ENCODE data around the gene TRAPPC14. TPM values are rescaled to one million over a fixed set of nuclear protein-coding genes. Genes with fewer than 3 reads are reported as not detected.

TRAPPC14 gene
- total and polyA plus RNA-seq, 2 of the 13 experiments (the other 11 are each of a cell fraction or from before 2014, with no cell fraction given) = 4.7 to 9.6 TPM

- TF ChIP-seq MXI1 (IDR thresholded peaks at IDR 0.05; ENCODE audit: borderline replicate concordance, low read depth, low read length) = 0 out of 3 replicates have a peak, but pooled peaks have one; percentile 50
- TF ChIP-seq ZNF878 (CRISPR knock-in tag; IDR thresholded peaks at IDR 0.05) = no peak
- TF ChIP-seq KAT8 (CRISPR knock-in tag; IDR thresholded peaks at IDR 0.05) = no peak; the same call in 1 of the 2 replicates
- 0 out of 2 replicates have a peak, but pooled peaks have one; percentile 6 for TF ChIP-seq KDM3A (CRISPR knock-in tag; IDR thresholded peaks at IDR 0.05; ENCODE audit: low read depth)
- TF ChIP-seq SALL2 (CRISPR knock-in tag; IDR thresholded peaks at IDR 0.05) = no peak
- no peak for TF ChIP-seq AFF4 (CRISPR knock-in tag; IDR thresholded peaks at IDR 0.05)
- TF ChIP-seq HCFC1 (IDR thresholded peaks at IDR 0.05; ENCODE audit: low read depth, low read length) = peak; percentile 26; the same call in 1 of the 2 replicates
- 0 out of 2 replicates have a peak, but pooled peaks have one; percentile 10 for TF ChIP-seq CEBPG (CRISPR knock-in tag; IDR thresholded peaks at IDR 0.05)
- peak; percentile 41; the same call in 1 of the 2 replicates for TF ChIP-seq ZNF350 (CRISPR knock-in tag; IDR thresholded peaks at IDR 0.05; ENCODE audit: borderline replicate concordance, low read depth)
- TF ChIP-seq STAG1 (CRISPR knock-in tag; IDR thresholded peaks at IDR 0.05) = no peak
- TF ChIP-seq HNRNPLL (IDR thresholded peaks at IDR 0.05; ENCODE audit: low read depth, low read length, poor library complexity, severe bottlenecking) = peak; percentile 40
- no peak for TF ChIP-seq ARNT (IDR thresholded peaks at IDR 0.05)
- no peak for TF ChIP-seq HES4 (CRISPR knock-in tag; IDR thresholded peaks at IDR 0.05; ENCODE audit: borderline replicate concordance)
- no peak for TF ChIP-seq SUZ12 (IDR thresholded peaks at IDR 0.05; ENCODE audit: low read depth, low read length)
- no peak for TF ChIP-seq PAWR (CRISPR knock-in tag; IDR thresholded peaks at IDR 0.05; ENCODE audit: borderline replicate concordance)
- TF ChIP-seq ZNF275 (CRISPR knock-in tag; IDR thresholded peaks at IDR 0.05; ENCODE audit: borderline replicate concordance) = no peak
- no peak for TF ChIP-seq MIER3 (CRISPR knock-in tag; IDR thresholded peaks at IDR 0.05; ENCODE audit: borderline replicate concordance)
- 0 out of 2 replicates have a peak, but pooled peaks have one; percentile 41 for TF ChIP-seq SALL1 (CRISPR knock-in tag; IDR thresholded peaks at IDR 0.05)
- no peak for TF ChIP-seq DBP (CRISPR knock-in tag; IDR thresholded peaks at IDR 0.05; ENCODE audit: not compliant biosample characterization)
- no peak for TF ChIP-seq ZNF629 (CRISPR knock-in tag; conservative IDR thresholded peaks at IDR 0.05)
- no peak for TF ChIP-seq ZXDC (CRISPR knock-in tag; IDR thresholded peaks at IDR 0.05)
Measured at GRCh38 chr7:100126931-100127865, 31.3 kb downstream of the TRAPPC14 start, which contains the start of gene MBLAC1 (continued).

Data from HepG2 (cell line).